Activated naive CD4-positive, alpha-beta T cell treated with anti-CD3 and anti-CD28 coated beads, Interleukin-2, amount 10 ng/mL, durations not matched to agents 7 days and 5 days (primary cell): ENCODE measurements around the gene PEAR1.

Experiments
- CTCF ChIA-PET: fragments of 350-600 bp; sonication (Branson Sonifier 250); formaldehyde crosslinking; loops from one replicate; lab custom pipeline; 2021; ENCODE audit warnings: antibody characterized with exemption; lab: Charles Lee
- DNase-seq: peaks from one replicate; pipeline ENCODE4 v3.0.0-alpha.2; 2020
- H3K27ac Mint-ChIP-seq: one replicate; pipeline ENCODE4 v1.8.0; 2021; ENCODE audit warnings: mild to moderate bottlenecking, moderate library complexity, mixed read lengths
- H3K27me3 Mint-ChIP-seq: one replicate; pipeline ENCODE4 v1.8.0; 2021; ENCODE audit warnings: mild to moderate bottlenecking, mixed read lengths
- H3K36me3 Mint-ChIP-seq: one replicate; pipeline ENCODE4 v1.8.0; 2021; ENCODE audit warnings: mixed read lengths
- H3K4me1 Mint-ChIP-seq: one replicate; pipeline ENCODE4 v1.8.0; 2021; ENCODE audit warnings: mixed read lengths
- H3K4me3 Mint-ChIP-seq: one replicate; pipeline ENCODE4 v1.8.0; 2021; ENCODE audit warnings: mild to moderate bottlenecking, moderate library complexity, mixed read lengths
- H3K9me3 Mint-ChIP-seq: one replicate; pipeline ENCODE4 v1.8.0; 2021; ENCODE audit warnings: mixed read lengths

The PEAR1 gene

GRCh38 chr1:156892190-156893047 is 1.1 kb upstream of the PEAR1 start:
- Mint-ChIP-seq H3K27ac (peak overlapping the region; percentile 66), H3K27me3 (peaks cover 94% of the 10 kb centered on the region), H3K9me3 (no peaks in the 10 kb centered on the region), H3K4me1 (peaks cover 27% of the 10 kb centered on the region), H3K36me3 (no peaks in the 10 kb centered on the region), H3K4me3 (peak overlapping the region; percentile 59)
- CTCF ChIA-PET, result interaction anchor here (0.6 to 9.2 kb wide), 23 partner anchors 7 to 265 kb away, joined by 3 to 150 read pairs (median 4); partner anchors contain the start of genes INSRR, ISG20L2, LRRC71 and METTL25B
- DNase-seq, result peak; percentile 92

DNA sequence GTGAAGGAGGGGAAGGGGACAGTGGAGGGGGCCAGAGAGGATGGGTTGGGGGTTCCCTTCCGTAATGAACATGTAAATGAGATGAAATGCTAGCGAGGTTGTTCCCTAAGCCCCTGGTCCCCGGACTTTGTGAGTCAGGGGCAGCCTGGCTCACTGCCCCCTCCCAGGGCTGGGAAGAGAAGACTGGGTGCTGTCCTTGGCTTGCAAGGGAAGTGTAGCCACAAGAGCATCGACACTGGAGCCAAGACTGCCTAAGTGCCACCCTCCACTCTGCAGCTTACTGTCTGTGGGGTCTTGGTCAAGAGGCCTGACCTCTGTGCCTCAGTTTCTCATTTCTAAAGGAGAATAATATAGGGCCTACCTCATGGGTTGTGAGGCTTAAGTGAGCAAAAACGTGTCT is 483 bp downstream of the PEAR1 start:
- CTCF ChIA-PET, result interaction anchor here (1.4 kb wide), 1 partner anchor 34 kb away, joined by 5 read pairs; no protein-coding TSS in a partner anchor
- Mint-ChIP-seq H3K9me3 (no peaks in the 10 kb centered on the region), H3K36me3 (no peaks in the 10 kb centered on the region), H3K27me3 (peaks cover 94% of the 10 kb centered on the region), H3K4me1 (peaks cover 41% of the 10 kb centered on the region), H3K27ac (no peak overlapping the region), H3K4me3 (no peak overlapping the region)
- no peak for DNase-seq

- CTCF ChIA-PET, result interaction anchor here (0.7 to 1.5 kb wide), 4 partner anchors 16 to 35 kb away, joined by 4 to 5 read pairs (median 4); partner anchors contain the start of gene NTRK1
These were observed 1.4 kb downstream of the PEAR1 start for GRCh38 chr1:156894711-156895454.

GRCh38 chr1:156895455-156895812 is 1.9 kb downstream of the PEAR1 start:
- Mint-ChIP-seq H3K27ac (no peak overlapping the region), H3K9me3 (no peaks in the 10 kb centered on the region), H3K4me3 (no peak overlapping the region), H3K36me3 (no peaks in the 10 kb centered on the region), H3K27me3 (peaks cover 99% of the 10 kb centered on the region), H3K4me1 (peaks cover 41% of the 10 kb centered on the region)
- CTCF ChIA-PET, result interaction anchor here (1.2 to 1.5 kb wide), 3 partner anchors 15 to 35 kb away, joined by 4 to 5 read pairs (median 5); partner anchors contain the start of gene NTRK1
- DNase-seq, result no peak

More at GRCh38 chr1:156894711-156895454, 1.4 kb downstream of the PEAR1 start:
- peaks cover 41% of the 10 kb centered on the region for H3K4me1 Mint-ChIP-seq
- H3K27ac Mint-ChIP-seq, result no peak overlapping the region
- no peaks in the 10 kb centered on the region for H3K9me3 Mint-ChIP-seq
- no peak overlapping the region for H3K4me3 Mint-ChIP-seq
- no peaks in the 10 kb centered on the region for H3K36me3 Mint-ChIP-seq
- H3K27me3 Mint-ChIP-seq, result peaks cover 98% of the 10 kb centered on the region
- DNase-seq, result no peak

- Mint-ChIP-seq H3K9me3 (no peaks in the 10 kb centered on the region), H3K27ac (no peak overlapping the region), H3K27me3 (peaks cover 99% of the 10 kb centered on the region), H3K4me1 (peaks cover 41% of the 10 kb centered on the region), H3K36me3 (no peaks in the 10 kb centered on the region), H3K4me3 (no peak overlapping the region)
- CTCF ChIA-PET, result interaction anchor here (1.5 kb wide), 1 partner anchor 36 kb away, joined by 5 read pairs; the partner anchor contains the start of gene NTRK1
- no peak for DNase-seq
These were observed 2.4 kb downstream of the PEAR1 start for GRCh38 chr1:156895927-156896326.

DNA sequence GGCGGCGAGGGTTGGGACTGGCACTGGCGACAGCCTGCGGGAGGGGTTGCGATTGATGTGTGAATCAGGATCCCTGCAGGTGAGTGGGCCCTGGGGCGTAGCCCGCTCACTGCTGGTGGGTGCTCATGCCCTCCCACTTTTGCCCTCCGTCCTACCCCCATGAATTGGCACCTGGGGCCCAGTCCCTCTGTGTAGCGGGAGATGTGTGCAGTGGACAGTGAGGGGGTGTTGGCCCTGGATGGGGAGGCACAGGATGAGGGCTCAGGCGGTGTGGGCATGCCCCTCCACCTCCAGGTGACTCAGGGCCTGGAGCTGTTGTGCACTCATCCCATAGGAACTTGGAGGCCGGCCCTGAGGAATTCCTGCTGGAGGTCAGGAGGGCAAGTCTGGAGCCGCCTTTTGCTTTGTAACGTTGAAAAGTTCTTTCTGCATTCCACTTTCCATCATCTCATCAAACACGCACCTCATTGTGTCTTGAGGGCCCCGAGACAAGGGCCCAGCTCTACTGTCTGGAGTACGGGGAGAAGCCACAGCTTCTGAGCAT is 3.0 kb downstream of the PEAR1 start:
- no peak overlapping the region for H3K4me3 Mint-ChIP-seq
- DNase-seq, result no peak
- no peak overlapping the region for H3K27ac Mint-ChIP-seq
- H3K36me3 Mint-ChIP-seq, result no peaks in the 10 kb centered on the region
- peaks cover 99% of the 10 kb centered on the region for H3K27me3 Mint-ChIP-seq
- CTCF ChIA-PET, result no interaction called here
- H3K9me3 Mint-ChIP-seq, result no peaks in the 10 kb centered on the region
- peaks cover 37% of the 10 kb centered on the region for H3K4me1 Mint-ChIP-seq

DNA sequence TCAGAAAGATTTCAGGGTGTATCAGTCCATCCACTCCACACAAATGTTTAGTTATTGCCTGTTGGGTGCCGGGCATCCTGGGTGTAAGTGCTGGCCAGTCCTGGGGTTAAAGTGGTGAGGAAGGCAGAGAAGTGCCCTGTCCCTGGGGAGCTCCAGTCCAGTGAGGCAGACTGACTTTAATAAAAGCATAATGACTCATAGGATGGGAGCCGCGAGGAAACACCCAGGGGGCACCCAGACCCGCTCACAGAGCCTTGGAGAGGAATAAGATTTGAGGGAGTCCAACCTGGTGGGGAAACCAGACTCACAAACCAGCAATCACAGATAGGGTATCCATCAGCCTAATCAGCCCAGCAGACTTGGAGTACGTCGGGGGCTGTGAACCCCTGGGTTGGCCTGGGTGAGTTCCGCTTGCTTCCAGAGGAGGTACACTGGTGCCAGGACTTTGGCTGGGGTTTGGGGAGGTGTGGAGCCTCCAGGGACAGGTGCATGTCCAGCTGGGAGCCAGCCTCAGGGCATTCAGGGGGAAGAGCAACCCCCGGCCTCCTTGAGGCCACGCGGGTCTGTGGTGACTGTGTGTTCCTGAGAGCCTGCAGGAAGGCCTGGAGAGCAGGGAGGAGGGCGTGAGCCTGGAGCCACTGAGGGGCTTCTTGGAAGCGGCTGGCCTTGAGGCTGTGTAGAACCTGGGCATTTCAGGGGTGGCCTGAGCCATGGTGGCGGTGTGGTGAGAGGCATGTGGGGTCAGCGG is 3.7 kb downstream of the PEAR1 start:
- Mint-ChIP-seq H3K9me3 (no peaks in the 10 kb centered on the region), H3K4me1 (peaks cover 30% of the 10 kb centered on the region), H3K27me3 (peaks cover 97% of the 10 kb centered on the region), H3K27ac (no peak overlapping the region), H3K4me3 (no peak overlapping the region), H3K36me3 (no peaks in the 10 kb centered on the region)
- DNase-seq, result no peak
- CTCF ChIA-PET, result interaction anchor here (4.5 kb wide), 1 partner anchor 7 kb away, joined by 31 read pairs; no protein-coding TSS in a partner anchor

DNA sequence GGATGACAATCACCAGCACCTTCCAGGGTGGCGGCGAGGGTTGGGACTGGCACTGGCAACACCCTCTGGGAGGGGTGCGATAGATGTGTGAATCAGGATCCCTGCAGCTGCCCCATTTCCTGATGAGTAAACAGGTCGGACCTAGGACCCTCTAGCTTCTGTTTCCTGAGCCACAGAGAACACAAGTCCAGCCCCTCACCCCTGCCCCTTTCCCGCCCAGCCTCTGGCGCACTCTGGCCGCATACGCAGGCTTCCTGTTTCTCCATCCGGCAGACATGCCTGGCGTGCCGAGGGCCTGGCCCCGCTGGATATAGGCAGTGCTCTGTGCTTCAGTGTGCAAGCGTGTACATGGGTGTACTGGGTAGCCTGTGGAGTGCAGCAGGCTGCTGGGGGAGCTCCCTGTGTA is 4.6 kb downstream of the PEAR1 start:
- CTCF ChIA-PET, result interaction anchor here (1.4 to 4.5 kb wide), 2 partner anchors 8 to 13 kb away, joined by 6 to 31 read pairs; no protein-coding TSS in a partner anchor
- no peak overlapping the region for H3K27ac Mint-ChIP-seq
- H3K4me1 Mint-ChIP-seq, result peaks cover 26% of the 10 kb centered on the region
- H3K27me3 Mint-ChIP-seq, result peaks cover 92% of the 10 kb centered on the region
- no peaks in the 10 kb centered on the region for H3K9me3 Mint-ChIP-seq
- H3K36me3 Mint-ChIP-seq, result no peaks in the 10 kb centered on the region
- peak; percentile 49 for DNase-seq
- H3K4me3 Mint-ChIP-seq, result no peak overlapping the region

- peaks cover 21% of the 10 kb centered on the region for H3K4me1 Mint-ChIP-seq
- CTCF ChIA-PET, result interaction anchor here (0.6 to 4.5 kb wide), 3 partner anchors 9 to 103 kb away, joined by 3 to 31 read pairs (median 6); no protein-coding TSS in a partner anchor
- no peaks in the 10 kb centered on the region for H3K36me3 Mint-ChIP-seq
These were observed 5.6 kb downstream of the PEAR1 start for GRCh38 chr1:156898971-156899664.

DNA sequence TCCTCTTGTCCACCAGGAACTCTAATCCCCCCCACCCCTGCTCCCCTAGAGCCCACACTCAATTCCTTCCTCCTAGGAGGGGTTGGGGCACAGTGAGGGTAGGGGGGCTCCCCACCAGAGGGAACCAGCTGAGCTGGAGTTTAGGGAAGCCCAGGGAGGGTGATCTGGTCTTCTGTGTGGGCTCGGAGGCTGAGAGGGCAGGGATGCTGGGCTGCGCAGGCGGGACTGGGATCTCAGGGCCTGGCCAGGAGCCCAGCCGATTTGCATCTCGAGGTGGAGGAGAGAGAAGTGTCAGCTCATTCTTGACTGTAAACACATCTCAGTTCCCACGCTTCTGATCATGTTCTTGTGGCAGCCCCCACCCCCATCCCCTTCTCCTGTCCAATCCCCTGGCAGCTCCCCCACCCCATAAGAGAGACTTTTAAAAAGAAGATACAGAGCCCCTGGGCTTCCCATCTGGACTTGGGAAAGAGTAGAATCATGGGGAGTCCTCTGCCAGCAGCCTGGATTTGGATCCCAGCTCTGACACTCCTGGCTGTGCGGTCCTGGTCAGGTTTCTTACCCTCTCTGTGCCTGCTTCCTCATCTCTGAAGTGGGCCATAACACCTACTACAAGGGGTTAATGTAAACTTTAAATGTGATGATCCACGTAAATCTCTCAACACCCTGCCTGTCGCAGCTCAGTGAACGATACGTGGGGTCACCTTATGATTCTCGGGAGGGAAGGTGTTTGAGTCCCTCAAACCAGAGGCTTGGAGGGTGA is 6.6 kb downstream of the PEAR1 start:
- H3K4me3 Mint-ChIP-seq, result no peak overlapping the region
- no peak overlapping the region for H3K27ac Mint-ChIP-seq
- H3K9me3 Mint-ChIP-seq, result no peaks in the 10 kb centered on the region
- CTCF ChIA-PET, result interaction anchor here (0.7 to 4.5 kb wide), 5 partner anchors 10 to 61 kb away, joined by 3 to 31 read pairs (median 5); no protein-coding TSS in a partner anchor
- peaks cover 88% of the 10 kb centered on the region for H3K27me3 Mint-ChIP-seq
- H3K4me1 Mint-ChIP-seq, result peaks cover 19% of the 10 kb centered on the region
- no peak for DNase-seq
- no peaks in the 10 kb centered on the region for H3K36me3 Mint-ChIP-seq

More at GRCh38 chr1:156898971-156899664, 5.6 kb downstream of the PEAR1 start:
- Mint-ChIP-seq H3K9me3 (no peaks in the 10 kb centered on the region), H3K27ac (no peak overlapping the region), H3K4me3 (no peak overlapping the region), H3K27me3 (peaks cover 92% of the 10 kb centered on the region)
- no peak for DNase-seq

- no peaks in the 10 kb centered on the region for H3K36me3 Mint-ChIP-seq
- no peaks in the 10 kb centered on the region for H3K9me3 Mint-ChIP-seq
- CTCF ChIA-PET, result interaction anchor here (0.8 to 4.5 kb wide), 6 partner anchors 9 to 62 kb away, joined by 3 to 31 read pairs (median 3); no protein-coding TSS in a partner anchor
- no peak for DNase-seq
- H3K27ac Mint-ChIP-seq, result no peak overlapping the region
- H3K4me3 Mint-ChIP-seq, result no peak overlapping the region
- peaks cover 87% of the 10 kb centered on the region for H3K27me3 Mint-ChIP-seq
- H3K4me1 Mint-ChIP-seq, result peaks cover 19% of the 10 kb centered on the region
These were observed 7.5 kb downstream of the PEAR1 start for GRCh38 chr1:156900896-156901589.

GRCh38 chr1:156901590-156901900 is 8.0 kb downstream of the PEAR1 start:
- DNase-seq, result no peak
- H3K4me1 Mint-ChIP-seq, result peaks cover 19% of the 10 kb centered on the region
- no peak overlapping the region for H3K27ac Mint-ChIP-seq
- peaks cover 87% of the 10 kb centered on the region for H3K27me3 Mint-ChIP-seq
- H3K9me3 Mint-ChIP-seq, result no peaks in the 10 kb centered on the region
- no peaks in the 10 kb centered on the region for H3K36me3 Mint-ChIP-seq
- CTCF ChIA-PET, result interaction anchor here (0.8 to 4.5 kb wide), 6 partner anchors 9 to 26 kb away, joined by 3 to 31 read pairs (median 3); no protein-coding TSS in a partner anchor
- H3K4me3 Mint-ChIP-seq, result no peak overlapping the region
